Liver (tissue), 9 donors: ENCODE data around the gene SORL1. TPM values are rescaled to one million over a fixed set of nuclear protein-coding genes. Genes with fewer than 3 reads are reported as not detected.

Experiments
- DNase-seq: peaks from one replicate; pipeline ENCODE4 v3.0.0-alpha.2; 2017; ENCODE audit warnings: low spot score
- H3K27ac ChIP-seq, 2 donors: one replicate each; pipeline ENCODE4 v1.7.0; 2013; ENCODE audit warnings: inconsistent platforms in 2 of 2, low read length in 2 of 2, control low read depth in 1 of 2, low read depth in 1 of 2, mild to moderate bottlenecking in 1 of 2
- H3K27me3 ChIP-seq, 4 donors: one replicate each; pipeline versions ENCODE4 v1.6.1 to v1.7.0; 2013; ENCODE audit warnings: low read length in 3 of 4, inconsistent platforms in 1 of 4, mild to moderate bottlenecking in 1 of 4, moderate library complexity in 1 of 4; ENCODE audit not compliant: control insufficient read depth in 4 of 4, insufficient read depth in 4 of 4
- H3K36me3 ChIP-seq, 4 donors: one replicate each; pipeline versions ENCODE4 v1.6.1 to v1.7.0; 2013; ENCODE audit warnings: low read length in 3 of 4, mild to moderate bottlenecking in 3 of 4, low read depth in 1 of 4, moderate library complexity in 1 of 4; ENCODE audit not compliant: control insufficient read depth in 4 of 4, insufficient read depth in 3 of 4
- H3K4me1 ChIP-seq, 4 donors: one replicate each; pipeline versions ENCODE4 v1.6.1 to v1.7.0; 2013; ENCODE audit warnings: low read length in 3 of 4, mild to moderate bottlenecking in 3 of 4, moderate library complexity in 1 of 4; ENCODE audit not compliant: control insufficient read depth in 4 of 4, insufficient read depth in 4 of 4
- H3K4me3 ChIP-seq, 3 donors: one replicate each; pipeline versions ENCODE4 v1.6.1 to v1.7.0; 2013; ENCODE audit warnings: low read length in 3 of 3, control low read depth in 1 of 3, low read depth in 1 of 3, mild to moderate bottlenecking in 1 of 3
- H3K9ac ChIP-seq, 2 donors: one replicate each; pipeline ENCODE4 v1.7.0; 2013; ENCODE audit warnings: low read length in 2 of 2, mild to moderate bottlenecking in 2 of 2, moderate library complexity in 2 of 2, control low read depth in 1 of 2, low read depth in 1 of 2
- H3K9me3 ChIP-seq, 4 donors: one replicate each; pipeline versions ENCODE4 v1.6.1 to v1.7.0; 2013; ENCODE audit warnings: low read length in 3 of 4; ENCODE audit not compliant: control insufficient read depth in 4 of 4
- ATF3 ChIP-seq: IDR thresholded peaks from 2 replicates; pipeline ENCODE4 v1.6.1; 2016; ENCODE audit warnings: antibody characterized with exemption
- CTCF ChIP-seq: fragments of 150-350 bp; IDR thresholded peaks from 2 replicates; pipeline ENCODE4 v1.5.1; 2017; ENCODE audit warnings: improper control_type of control experiment, low read depth, low read length; ENCODE audit not compliant: missing input control
- EGR1 ChIP-seq, 2 donors: IDR thresholded peaks; 2 replicates each; pipeline ENCODE4 v1.6.1; 2016 to 2018; ENCODE audit warnings: antibody characterized with exemption in 2 of 2, low read depth in 2 of 2
- FOXA1 ChIP-seq: IDR thresholded peaks from 2 replicates; pipeline ENCODE4 v1.6.1; 2016; ENCODE audit warnings: antibody characterized with exemption
- FOXA2 ChIP-seq: IDR thresholded peaks from 2 replicates; pipeline ENCODE4 v1.6.1; 2016; ENCODE audit warnings: antibody characterized with exemption
- GABPA ChIP-seq, 2 donors: IDR thresholded peaks in 1 of 2; conservative IDR thresholded peaks in 1 of 2; 2 replicates each; pipeline ENCODE4 v1.6.1; 2016; ENCODE audit warnings: antibody characterized with exemption in 2 of 2, mild to moderate bottlenecking in 1 of 2, moderate library complexity in 1 of 2
- HNF4A ChIP-seq, 2 donors: conservative IDR thresholded peaks; 2 replicates each; pipeline ENCODE4 v1.6.1; 2016; ENCODE audit warnings: antibody characterized with exemption in 2 of 2, mild to moderate bottlenecking in 2 of 2
- HNF4G ChIP-seq: IDR thresholded peaks from 2 replicates; pipeline ENCODE4 v1.6.1; 2016; ENCODE audit warnings: antibody characterized with exemption
- JUND ChIP-seq, 2 donors: IDR thresholded peaks; 2 replicates each; pipeline ENCODE4 v1.6.1; 2016; ENCODE audit warnings: antibody characterized with exemption in 2 of 2
- NR2F2 ChIP-seq: IDR thresholded peaks from 2 replicates; pipeline ENCODE4 v1.6.1; 2016; ENCODE audit warnings: antibody characterized with exemption
- RAD21 ChIP-seq, 2 donors: IDR thresholded peaks; 2 replicates each; pipeline ENCODE4 v1.6.1; 2016; ENCODE audit warnings: antibody characterized with exemption in 2 of 2, mild to moderate bottlenecking in 2 of 2
- REST ChIP-seq: IDR thresholded peaks from 2 replicates; pipeline ENCODE4 v1.6.1; 2016; ENCODE audit warnings: antibody characterized with exemption, mild to moderate bottlenecking
- RXRA ChIP-seq, 2 donors: IDR thresholded peaks; 2 replicates each; pipeline ENCODE4 v1.6.1; 2017 to 2018; ENCODE audit warnings: antibody characterized with exemption in 2 of 2, mild to moderate bottlenecking in 1 of 2
- SP1 ChIP-seq: IDR thresholded peaks from 2 replicates; pipeline ENCODE4 v1.6.1; 2018; ENCODE audit warnings: antibody characterized with exemption, mild to moderate bottlenecking
- TAF1 ChIP-seq: conservative IDR thresholded peaks from 2 replicates; pipeline ENCODE4 v1.6.1; 2016; ENCODE audit warnings: antibody characterized with exemption, mild to moderate bottlenecking
- YY1 ChIP-seq: IDR thresholded peaks from 2 replicates; pipeline ENCODE4 v1.6.1; 2016; ENCODE audit warnings: antibody characterized with exemption, mild to moderate bottlenecking
- ZBTB33 ChIP-seq: IDR thresholded peaks from 2 replicates; pipeline ENCODE4 v1.6.1; 2016; ENCODE audit warnings: antibody characterized with exemption
- WGBS: extraction: QIAGEN DNeasy Blood & Tissue Kit; methylation state at CpG from one replicate; pipeline ENCODE4 v1.1.7; 2013; 5-methylcytosine and 5-hydroxymethylcytosine counted together
- polyA plus RNA-seq, 2 donors: library from polyadenylated mRNA; stranded (reverse) in 1 of 2; unstranded in 1 of 2; fragments of 200-250 nt in 1 of 2; fragments of >200 nt in 1 of 2; fragmentation: Nextera tagmentation in 1 of 2; extraction: Ambion mirVana in 1 of 2; gene quantifications; one replicate each; pipeline versions ENCODE4 v1.2.1 to v1.2.3, GENCODE V29; 2013 to 2015
- total RNA-seq, 2 donors: library from RNA; depleted of rRNA; stranded (reverse); fragments of >200 nt; gene quantifications; one replicate each; pipeline ENCODE4 v1.2.3, GENCODE V29; 2014
- TF ChIP-seq, protein P1 (sequence below): IDR thresholded peaks from 2 replicates; pipeline ENCODE4 v1.6.1; 2016; ENCODE audit warnings: antibody characterized with exemption
- donor health status: healthy.
- donor health status: healthy.
- donor health status: healthy.
- donor health status: healthy.
- donor health status: healthy.

The SORL1 gene
- total and polyA plus RNA-seq, 4 donors: 14.6 to 124 (median 25.4) TPM

- TF ChIP-seq YY1 (no peak), JUND (IDR thresholded peaks at IDR 0.05) (peak; percentile 58 to 71), ZBTB33 (peak; percentile 31), SP1 (peak; percentile 69), NR2F2 (no peak), GABPA (IDR thresholded peaks at IDR 0.05 in 1 of 2, conservative IDR thresholded peaks at IDR 0.05 in 1 of 2) (no peak), CTCF (no peak), REST (peak; percentile 35), FOXA1 (no peak), ATF3 (no peak), RXRA (IDR thresholded peaks at IDR 0.05) (peak; percentile 96 to 98), RAD21 (IDR thresholded peaks at IDR 0.05) (peak; percentile 39 to 51), HNF4A (conservative IDR thresholded peaks at IDR 0.05) (peak; percentile 93 to 97), EGR1 (IDR thresholded peaks at IDR 0.05; ENCODE audit: low read depth in 2 of 2) (no peak), TAF1 (no peak), FOXA2 (no peak), HNF4G (peak; percentile 80)
- TF ChIP-seq, protein P1, sequence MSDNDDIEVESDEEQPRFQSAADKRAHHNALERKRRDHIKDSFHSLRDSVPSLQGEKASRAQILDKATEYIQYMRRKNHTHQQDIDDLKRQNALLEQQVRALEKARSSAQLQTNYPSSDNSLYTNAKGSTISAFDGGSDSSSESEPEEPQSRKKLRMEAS: no peak
- Histone ChIP-seq H3K9me3 (no peaks in the 10 kb centered on the region), H3K27ac (peak overlapping the region; percentile 89 to 98), H3K4me1 (peaks cover 8 to 52% (median 16%) of the 10 kb centered on the region in 4 donors), H3K9ac (peak overlapping the region; percentile 78 to 79), H3K4me3 (peak overlapping the region; percentile 19 to 78 (median 75)), H3K27me3 (no peaks in the 10 kb centered on the region), H3K36me3 (peaks cover 2 to 38% (median 24%) of the 10 kb centered on the region in 4 donors)
- WGBS: 31% methylated on average over 2 of the region's 2 CpGs
- no peak for DNase-seq
Measured at GRCh38 chr11:121587182-121587581, 135.1 kb downstream of the SORL1 start.
